A673 (cell line): ENCODE results near the gene ISG15. TPM values are rescaled to one million over a fixed set of nuclear protein-coding genes. Genes with fewer than 3 reads are reported as not detected.

ENCODE experiments used
- BruUV-seq: library from RNA; stranded (reverse); fragments of 400-500 nt; replicated peaks from 2 replicates; lab custom pipeline; 2021; lab: Mats Ljungman, UMichigan
- CTCF ChIA-PET: fragments of 300-600 bp; sonication (Branson Sonifier 250); formaldehyde crosslinking; loops from one replicate; lab custom pipeline; 2022; ENCODE audit warnings: antibody characterized with exemption; lab: Charles Lee
- POLR2A ChIA-PET: fragments of 300-600 bp; sonication (Branson Sonifier 250); formaldehyde crosslinking; loops from one replicate; lab custom pipeline; 2022; ENCODE audit warnings: antibody characterized with exemption; ENCODE audit not compliant: low non-redundant PET; lab: Charles Lee
- DNase-seq: peaks from one replicate; pipeline ENCODE4 v3.0.0-alpha.2; 2015; ENCODE audit warnings: low spot score
- H3K27ac ChIP-seq: fragments of 200-600 bp; sonication (generic); 2 replicates; pipeline ENCODE4 v1.5.1; 2016; ENCODE audit warnings: mixed run types, low read depth, mild to moderate bottlenecking, mixed read lengths, antibody characterized with exemption, low read length; ENCODE audit not compliant: poor library complexity, severe bottlenecking
- H3K27me3 ChIP-seq: fragments of 200-600 bp; sonication (generic); replicated peaks from 2 replicates; pipeline ENCODE4 v1.6.1; 2017; ENCODE audit warnings: mixed run types, low read depth, mild to moderate bottlenecking, mixed read lengths, antibody characterized with exemption, low read length; ENCODE audit not compliant: insufficient read depth, poor library complexity
- H3K36me3 ChIP-seq: fragments of 200-600 bp; sonication (generic); 2 replicates; pipeline ENCODE4 v1.6.1; 2016; ENCODE audit warnings: mixed run types, mild to moderate bottlenecking, mixed read lengths, antibody characterized with exemption, low read length; ENCODE audit not compliant: insufficient read depth, poor library complexity, severe bottlenecking
- H3K4me1 ChIP-seq: fragments of 200-600 bp; sonication (generic); 2 replicates; pipeline ENCODE4 v1.6.1; 2017; ENCODE audit warnings: mixed run types, mild to moderate bottlenecking, mixed read lengths, antibody characterized with exemption, low read length; ENCODE audit not compliant: insufficient read depth, poor library complexity, severe bottlenecking
- H3K4me3 ChIP-seq: fragments of 200-600 bp; sonication (generic); 2 replicates; pipeline ENCODE4 v1.5.1; 2016; ENCODE audit warnings: low read depth, mixed run types, mild to moderate bottlenecking, mixed read lengths, low read length; ENCODE audit not compliant: poor library complexity, severe bottlenecking
- H3K9me3 ChIP-seq: fragments of 200-600 bp; sonication (generic); 2 replicates; pipeline ENCODE4 v1.6.1; 2016; ENCODE audit warnings: mixed run types, low read depth, mild to moderate bottlenecking, mixed read lengths, antibody characterized with exemption, low read length; ENCODE audit not compliant: poor library complexity, severe bottlenecking
- EZH2 ChIP-seq: fragments of 200-600 bp; sonication (generic); IDR thresholded peaks from 2 replicates; pipeline ENCODE4 v1.6.1; 2017; ENCODE audit warnings: borderline replicate concordance, low read depth, mild to moderate bottlenecking, mixed read lengths, antibody characterized with exemption, low read length; ENCODE audit not compliant: poor library complexity, severe bottlenecking
- intact Hi-C: fragments of 100-400 bp; cut with micrococcal nuclease; formaldehyde crosslinking; loops from one replicate; pipeline ENCODE4 v1.10.0; 2022; ENCODE audit not compliant: unreplicated experiment
- total RNA-seq: library from RNA; stranded (reverse); gene quantifications from 2 replicates; pipeline ENCODE4 v1.2.3, GENCODE V29; 2021
- TF ChIP-seq, protein P1 (sequence below): fragments of 300-800, 200-600 bp; sonication (generic); conservative IDR thresholded peaks from 2 replicates; pipeline ENCODE4 v1.5.1; 2017; ENCODE audit warnings: low read depth, mild to moderate bottlenecking, antibody characterized with exemption, low read length, moderate library complexity, mixed read lengths

Gene ISG15
- total RNA-seq, 1 experiment from 2014 or later, result 45.3 TPM

DNA sequence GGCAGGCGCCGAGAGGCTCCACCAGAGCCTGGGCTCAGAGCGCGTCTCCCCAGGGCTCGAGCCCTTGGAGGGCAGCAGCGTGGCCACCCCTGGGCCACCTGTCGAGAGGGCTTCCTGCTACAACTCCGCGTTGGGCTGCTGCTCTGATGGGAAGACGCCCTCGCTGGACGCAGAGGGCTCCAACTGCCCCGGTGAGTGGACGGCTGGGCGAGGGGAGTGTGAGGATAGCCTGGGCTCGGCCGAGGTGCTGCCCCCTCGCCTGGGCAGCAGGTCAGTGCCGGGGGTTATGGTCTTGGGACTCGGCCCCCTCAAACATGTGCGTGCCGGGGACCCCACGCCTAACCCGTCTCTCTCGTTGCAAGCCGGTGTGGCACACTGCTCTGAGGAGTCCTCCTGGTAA lies 33.5 kb downstream of the ISG15 start:
- Histone ChIP-seq H3K27me3 (no peaks in the 10 kb centered on the region), H3K4me3 (no peak overlapping the region), H3K36me3 (peaks cover 25% of the 10 kb centered on the region), H3K27ac (no peak overlapping the region), H3K4me1 (no peaks in the 10 kb centered on the region), H3K9me3 (no peaks in the 10 kb centered on the region)
- no TSS peak for BruUV-seq
- intact Hi-C loops, result no loop called here
- POLR2A ChIA-PET, result no interaction called here
- DNase-seq, result no peak
- no peak for TF ChIP-seq EZH2
- TF ChIP-seq, protein P1, sequence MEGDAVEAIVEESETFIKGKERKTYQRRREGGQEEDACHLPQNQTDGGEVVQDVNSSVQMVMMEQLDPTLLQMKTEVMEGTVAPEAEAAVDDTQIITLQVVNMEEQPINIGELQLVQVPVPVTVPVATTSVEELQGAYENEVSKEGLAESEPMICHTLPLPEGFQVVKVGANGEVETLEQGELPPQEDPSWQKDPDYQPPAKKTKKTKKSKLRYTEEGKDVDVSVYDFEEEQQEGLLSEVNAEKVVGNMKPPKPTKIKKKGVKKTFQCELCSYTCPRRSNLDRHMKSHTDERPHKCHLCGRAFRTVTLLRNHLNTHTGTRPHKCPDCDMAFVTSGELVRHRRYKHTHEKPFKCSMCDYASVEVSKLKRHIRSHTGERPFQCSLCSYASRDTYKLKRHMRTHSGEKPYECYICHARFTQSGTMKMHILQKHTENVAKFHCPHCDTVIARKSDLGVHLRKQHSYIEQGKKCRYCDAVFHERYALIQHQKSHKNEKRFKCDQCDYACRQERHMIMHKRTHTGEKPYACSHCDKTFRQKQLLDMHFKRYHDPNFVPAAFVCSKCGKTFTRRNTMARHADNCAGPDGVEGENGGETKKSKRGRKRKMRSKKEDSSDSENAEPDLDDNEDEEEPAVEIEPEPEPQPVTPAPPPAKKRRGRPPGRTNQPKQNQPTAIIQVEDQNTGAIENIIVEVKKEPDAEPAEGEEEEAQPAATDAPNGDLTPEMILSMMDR, result no peak
- CTCF ChIA-PET, result no interaction called here

DNA sequence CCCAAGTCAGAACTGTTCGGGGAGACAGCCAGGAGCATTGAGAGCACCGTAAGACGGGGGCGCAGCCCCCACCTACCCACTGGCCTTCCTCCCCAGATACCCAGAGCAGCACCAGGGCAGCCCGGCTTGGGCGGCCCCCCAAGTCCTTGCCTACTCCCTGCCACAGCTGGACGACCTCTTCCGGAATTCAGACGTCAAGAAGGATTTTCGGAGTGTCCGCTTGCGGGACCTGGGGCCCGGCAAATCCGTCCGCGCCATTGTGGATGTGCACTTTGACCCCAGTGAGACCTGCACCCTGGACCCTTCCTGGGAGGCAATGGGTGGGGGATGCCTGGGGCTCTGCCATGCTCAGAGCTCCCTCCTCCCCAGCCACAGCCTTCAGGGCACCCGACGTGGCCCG lies 34.1 kb downstream of the ISG15 start:
- H3K27me3 ChIP-seq, result no peaks in the 10 kb centered on the region
- POLR2A ChIA-PET, result no interaction called here
- CTCF ChIA-PET, result no interaction called here

GRCh38 chr1:1047963-1048362 lies 34.7 kb downstream of the ISG15 start:
- DNase-seq, result no peak
- Histone ChIP-seq H3K27ac (no peak overlapping the region), H3K4me1 (no peaks in the 10 kb centered on the region), H3K9me3 (no peaks in the 10 kb centered on the region), H3K4me3 (no peak overlapping the region), H3K36me3 (peaks cover 27% of the 10 kb centered on the region), H3K27me3 (no peaks in the 10 kb centered on the region)
- no TSS peak for BruUV-seq
- TF ChIP-seq EZH2, result no peak
- TF ChIP-seq, protein P1, result no peak
- ChIA-PET POLR2A (no interaction called here), CTCF (no interaction called here)
- intact Hi-C loops, result no loop called here

More for the DNA sequence above, 34.1 kb downstream of the ISG15 start:
- no peak for DNase-seq
- Histone ChIP-seq H3K4me1 (no peaks in the 10 kb centered on the region), H3K9me3 (no peaks in the 10 kb centered on the region), H3K4me3 (no peak overlapping the region), H3K27ac (no peak overlapping the region), H3K36me3 (peaks cover 29% of the 10 kb centered on the region)
- TF ChIP-seq, protein P1, result no peak
- no peak for TF ChIP-seq EZH2
- intact Hi-C loops, result no loop called here
- BruUV-seq, result no TSS peak
